HG02642 (cell line): ENCODE measurements around the gene PDE5A.

Source experiments
- ATAC-seq: cut with Tn5 transposase; IDR thresholded peaks from one replicate; pipeline ENCODE4 v1.9.1; 2021; ENCODE audit warnings: mild to moderate bottlenecking; ENCODE audit not compliant: unreplicated experiment, poor library complexity

PDE5A gene

GRCh38 chr4:119525771-119526712 lies 102.6 kb downstream of the PDE5A start:
- ATAC-seq, result no peak

- no peak for ATAC-seq
Measured at GRCh38 chr4:119525005-119525749, 103.4 kb downstream of the PDE5A start.

- no peak for ATAC-seq
Measured at GRCh38 chr4:119523399-119523798, 105.2 kb downstream of the PDE5A start.

GRCh38 chr4:119521268-119521667 lies 107.3 kb downstream of the PDE5A start:
- ATAC-seq, result no peak

- ATAC-seq, result no peak
Measured at GRCh38 chr4:119518915-119519410, 109.6 kb downstream of the PDE5A start.

- ATAC-seq, result no peak
Measured at GRCh38 chr4:119518230-119518892, 110.2 kb downstream of the PDE5A start.

GRCh38 chr4:119517361-119518229 lies 111.0 kb downstream of the PDE5A start:
- ATAC-seq, result no peak

- no peak for ATAC-seq
Measured at GRCh38 chr4:119512398-119512797, 116.2 kb downstream of the PDE5A start.

GRCh38 chr4:119510395-119511149 lies 118.0 kb downstream of the PDE5A start:
- ATAC-seq, result no peak

GRCh38 chr4:119508281-119508680 lies 120.3 kb downstream of the PDE5A start:
- no peak for ATAC-seq

- ATAC-seq, result no peak
Measured at GRCh38 chr4:119506806-119507205, 121.8 kb downstream of the PDE5A start.

GRCh38 chr4:119504616-119505015 lies 124.0 kb downstream of the PDE5A start:
- no peak for ATAC-seq

- no peak for ATAC-seq
Measured at GRCh38 chr4:119501740-119502139, 126.9 kb downstream of the PDE5A start.

- ATAC-seq, result no peak
Measured at GRCh38 chr4:119498527-119498926, 130.1 kb downstream of the PDE5A start.

- no peak for ATAC-seq
Measured at GRCh38 chr4:119493886-119494285, 134.7 kb downstream of the PDE5A start.

GRCh38 chr4:119493419-119493818 lies 135.2 kb downstream of the PDE5A start:
- no peak for ATAC-seq

GRCh38 chr4:119490335-119490734 lies 138.3 kb downstream of the PDE5A start:
- no peak for ATAC-seq

GRCh38 chr4:119489305-119489704 lies 139.3 kb downstream of the PDE5A start:
- ATAC-seq, result no peak

- ATAC-seq, result no peak
Measured at GRCh38 chr4:119480331-119480730, 148.3 kb downstream of the PDE5A start.
